Measurements from ENCODE around the gene KIF4A. TPM values are rescaled to one million over a fixed set of nuclear protein-coding genes. Genes with fewer than 3 reads are reported as not detected.
"Not testable (repeated sequence)": the region's sequence is repeated elsewhere in the genome, so short reads cannot be mapped to it uniquely, and the experiment has no call there.

The KIF4A gene
- total RNA-seq, 1 donor, result 14.5 TPM

GRCh38 chrX:70281951-70282350 is 8.0 kb upstream of the KIF4A start, which contains the start of gene RAB41:
RAB41 (plus strand) TSS chrX:70282172; CDS start chrX:70282218, 46 bp downstream.
- DNase-seq (ENCODE audit: low read depth), result no peak
- no peak for TF ChIP-seq CTCF (IDR thresholded peaks at IDR 0.05; ENCODE audit: insufficient read depth, low read length)
- no peak within 1 kb of the TSS for H3K4me3 ChIP-seq (ENCODE audit: low read depth, low read length)

GRCh38 chrX:70289168-70289792 is 624 bp upstream of the KIF4A start:
- TF ChIP-seq CTCF (IDR thresholded peaks at IDR 0.05; ENCODE audit: insufficient read depth, low read length), result no peak
- no peak for DNase-seq (ENCODE audit: low read depth)

GRCh38 chrX:70292788-70293187 is 2.9 kb downstream of the KIF4A start:
- no peak overlapping the region for H3K4me3 ChIP-seq (ENCODE audit: low read depth, low read length)
- no peak for TF ChIP-seq CTCF (IDR thresholded peaks at IDR 0.05; ENCODE audit: insufficient read depth, low read length)
- peak; percentile 32 for DNase-seq (ENCODE audit: low read depth)

More at GRCh38 chrX:70289168-70289792, 624 bp upstream of the KIF4A start:
- peak overlapping the region; percentile 85 for H3K4me3 ChIP-seq (ENCODE audit: low read depth, low read length)

GRCh38 chrX:70293621-70294020 is 3.7 kb downstream of the KIF4A start:
- no peak for TF ChIP-seq CTCF (IDR thresholded peaks at IDR 0.05; ENCODE audit: insufficient read depth, low read length)
- DNase-seq (ENCODE audit: low read depth), result peak; percentile 5
- H3K4me3 ChIP-seq (ENCODE audit: low read depth, low read length), result no peak overlapping the region

- no peak for TF ChIP-seq CTCF (IDR thresholded peaks at IDR 0.05; ENCODE audit: insufficient read depth, low read length)
- peak; percentile 39 for DNase-seq (ENCODE audit: low read depth)
- H3K4me3 ChIP-seq (ENCODE audit: low read depth, low read length), result no peak overlapping the region
Observed at GRCh38 chrX:70301716-70302115, 11.8 kb downstream of the KIF4A start.

GRCh38 chrX:70313503-70313902 is 23.6 kb downstream of the KIF4A start:
- H3K4me3 ChIP-seq (ENCODE audit: low read depth, low read length), result no peak overlapping the region
- DNase-seq (ENCODE audit: low read depth), result peak; percentile 46
- no peak for TF ChIP-seq CTCF (IDR thresholded peaks at IDR 0.05; ENCODE audit: insufficient read depth, low read length)

GRCh38 chrX:70322784-70323183 is 32.9 kb downstream of the KIF4A start:
- TF ChIP-seq CTCF (IDR thresholded peaks at IDR 0.05; ENCODE audit: insufficient read depth, low read length), result no peak
- no peak overlapping the region for H3K4me3 ChIP-seq (ENCODE audit: low read depth, low read length)
- peak; percentile 7 for DNase-seq (ENCODE audit: low read depth)

GRCh38 chrX:70323628-70324027 is 33.7 kb downstream of the KIF4A start:
- DNase-seq (ENCODE audit: low read depth); H3K4me3 ChIP-seq (ENCODE audit: low read depth, low read length): not testable (repeated sequence)

All from fibroblast of the aortic adventitia (primary cell).